Mucosa of gallbladder (tissue), 1 donor: Measurements from ENCODE around the gene B4GALNT3. TPM values are rescaled to one million over a fixed set of nuclear protein-coding genes. Genes with fewer than 3 reads are reported as not detected.
A peak's percentile ranks its signal among the peaks of the same experiment; 100 is the strongest.

Experiments
- DNase-seq: peaks from one replicate; pipeline ENCODE4 v3.0.0-alpha.2; 2020; ENCODE audit warnings: low spot score
- total RNA-seq: library from RNA; stranded (reverse); gene quantifications from one replicate; pipeline ENCODE4 v1.2.1, GENCODE V29; 2021
- donor health status: DM: no; HTN: no; CAD: no.

B4GALNT3 gene
- total RNA-seq, 1 donor from 2014 or later, result 26.4 TPM

- no peak for DNase-seq
Measured at GRCh38 chr12:467591-467990, 7.9 kb downstream of the B4GALNT3 start.

- DNase-seq, result no peak
Measured at GRCh38 chr12:468671-469389, 9.1 kb downstream of the B4GALNT3 start.

- no peak for DNase-seq
Measured at GRCh38 chr12:470133-470532, 10.4 kb downstream of the B4GALNT3 start.

- DNase-seq, result no peak
Measured at GRCh38 chr12:473198-473597, 13.5 kb downstream of the B4GALNT3 start.

GRCh38 chr12:473863-474577, 14.3 kb downstream of the B4GALNT3 start:
- no peak for DNase-seq

- DNase-seq, result no peak
Measured at GRCh38 chr12:475286-475685, 15.5 kb downstream of the B4GALNT3 start.

GRCh38 chr12:479161-479560, 19.4 kb downstream of the B4GALNT3 start:
- no peak for DNase-seq

GRCh38 chr12:480831-481816, 21.4 kb downstream of the B4GALNT3 start:
- no peak for DNase-seq

- DNase-seq, result no peak
Measured at GRCh38 chr12:482061-482460, 22.3 kb downstream of the B4GALNT3 start.

GRCh38 chr12:484096-484495, 24.4 kb downstream of the B4GALNT3 start:
- DNase-seq, result no peak

GRCh38 chr12:490260-490659, 30.5 kb downstream of the B4GALNT3 start:
- DNase-seq, result no peak

- DNase-seq, result no peak
Measured at GRCh38 chr12:495466-495865, 35.7 kb downstream of the B4GALNT3 start.

- DNase-seq, result no peak
Measured at GRCh38 chr12:496736-497135, 37.0 kb downstream of the B4GALNT3 start.

GRCh38 chr12:497501-498160, 37.9 kb downstream of the B4GALNT3 start:
- DNase-seq, result no peak

GRCh38 chr12:499837-500458, 40.2 kb downstream of the B4GALNT3 start:
- no peak for DNase-seq

- no peak for DNase-seq
Measured at GRCh38 chr12:501722-502447, 42.1 kb downstream of the B4GALNT3 start.

GRCh38 chr12:503111-503761, 43.5 kb downstream of the B4GALNT3 start:
- peak; percentile 74 for DNase-seq

GRCh38 chr12:505221-505620, 45.5 kb downstream of the B4GALNT3 start:
- DNase-seq, result no peak

GRCh38 chr12:507391-507796, 47.7 kb downstream of the B4GALNT3 start:
- DNase-seq, result no peak

- DNase-seq, result no peak
Measured at GRCh38 chr12:508145-508544, 48.4 kb downstream of the B4GALNT3 start.
